T-helper 1 cell treated with Interleukin-12 subunit alpha and Interleukin-12 subunit beta and Interleukin-4 antibody, amounts not matched to agents 30 ng/mL and 1 ng/mL, for 36 hours (primary cell): ENCODE measurements around the gene FBXO48. TPM values are rescaled to one million over a fixed set of nuclear protein-coding genes. Genes with fewer than 3 reads are reported as not detected.

Experiments
- intact Hi-C: fragments of 100-400 bp; cut with micrococcal nuclease; formaldehyde crosslinking; loops from one replicate; pipeline ENCODE4 v1.15.1; 2024
- total RNA-seq: library from RNA; stranded (reverse); gene quantifications from 2 replicates; pipeline ENCODE4 v1.2.3, GENCODE V29; 2022

The FBXO48 gene
- total RNA-seq, 1 donor from 2014 or later = 2.4 TPM

GRCh38 chr2:68441179-68441993 is 25.7 kb downstream of the FBXO48 start:
- intact Hi-C loops = loop anchor here (1.0 to 2.0 kb wide), 11 partner anchors 17 to 379 kb away; partner anchors contain the start of genes APLF, C1D, FBXO48 and PNO1

DNA sequence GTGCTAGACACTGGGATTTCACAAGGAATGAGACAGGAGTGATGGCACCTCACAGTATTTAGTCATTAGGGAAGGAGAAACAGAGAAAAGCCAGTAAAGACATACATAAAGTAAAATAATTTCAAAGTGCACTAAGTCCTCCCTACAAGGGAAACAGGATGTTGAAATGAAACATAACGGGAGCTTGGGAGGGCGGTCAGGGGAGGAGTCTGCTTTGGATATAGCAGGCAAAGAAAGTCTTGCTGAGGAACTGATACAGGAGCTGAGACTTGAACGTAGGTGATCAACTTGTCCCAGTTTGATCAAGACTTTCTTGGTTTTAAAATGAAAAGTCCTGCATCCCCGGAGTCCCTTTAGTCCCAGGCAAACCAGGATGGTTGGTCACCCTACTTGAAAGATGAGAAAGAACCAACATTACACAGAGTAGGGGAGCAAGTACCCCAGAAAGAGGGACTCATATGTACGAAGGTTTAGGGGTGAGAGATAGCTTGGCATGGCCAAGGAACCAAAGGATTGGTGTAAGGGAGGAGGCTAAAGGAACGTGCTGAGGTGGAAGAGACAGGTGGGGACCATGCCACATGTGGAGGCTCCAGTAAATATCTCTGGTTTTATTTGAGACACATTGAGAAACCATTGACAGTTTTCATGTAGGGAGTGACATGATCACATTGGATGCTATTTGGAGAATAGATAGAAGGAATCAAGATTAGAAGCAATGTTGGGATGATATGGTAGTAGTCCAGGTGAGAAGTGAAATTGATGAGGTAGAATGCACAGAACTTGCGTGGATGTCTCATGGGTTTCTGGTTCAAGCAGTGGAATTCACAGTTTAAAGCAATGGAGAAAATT is 28.4 kb downstream of the FBXO48 start:
- intact Hi-C loops = no loop called here

DNA sequence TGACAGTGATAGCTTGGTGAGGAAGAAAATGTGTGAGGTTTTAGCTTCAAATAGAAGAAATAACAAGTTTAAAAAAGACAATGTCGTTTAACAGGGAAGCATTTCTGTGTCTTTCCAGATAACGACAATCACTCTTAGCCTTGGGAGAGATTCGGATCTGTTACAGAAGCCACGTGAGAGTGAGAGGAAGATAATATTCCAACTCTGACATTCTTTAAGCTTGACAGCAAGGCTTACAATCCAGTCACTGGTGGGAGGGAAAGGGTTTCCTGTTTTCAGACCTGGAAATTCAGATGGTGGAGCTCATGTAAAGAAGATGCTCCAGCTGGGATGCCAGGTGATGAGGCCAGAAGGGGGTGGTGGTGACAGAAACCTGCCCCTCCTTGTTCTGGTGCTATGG is 30.8 kb downstream of the FBXO48 start:
- intact Hi-C loops = no loop called here

DNA sequence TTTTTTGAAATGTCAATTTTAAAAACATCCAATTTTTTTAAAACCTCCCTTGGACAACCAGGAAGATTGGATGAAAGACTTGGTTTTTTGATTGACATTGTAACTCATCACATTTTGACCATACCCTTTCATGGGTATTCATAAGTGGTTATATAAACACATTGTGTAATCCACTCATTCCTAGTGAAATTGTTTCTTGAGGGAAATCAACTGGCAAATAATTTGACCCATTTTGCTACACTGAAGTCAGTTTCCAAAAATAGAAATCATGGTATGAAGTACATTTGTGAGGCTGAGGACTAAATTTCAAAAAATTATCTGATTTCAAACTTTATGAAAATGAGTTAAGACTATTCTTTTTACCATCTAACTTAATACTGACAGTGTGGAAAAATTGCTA is 31.5 kb downstream of the FBXO48 start:
- intact Hi-C loops = no loop called here

DNA sequence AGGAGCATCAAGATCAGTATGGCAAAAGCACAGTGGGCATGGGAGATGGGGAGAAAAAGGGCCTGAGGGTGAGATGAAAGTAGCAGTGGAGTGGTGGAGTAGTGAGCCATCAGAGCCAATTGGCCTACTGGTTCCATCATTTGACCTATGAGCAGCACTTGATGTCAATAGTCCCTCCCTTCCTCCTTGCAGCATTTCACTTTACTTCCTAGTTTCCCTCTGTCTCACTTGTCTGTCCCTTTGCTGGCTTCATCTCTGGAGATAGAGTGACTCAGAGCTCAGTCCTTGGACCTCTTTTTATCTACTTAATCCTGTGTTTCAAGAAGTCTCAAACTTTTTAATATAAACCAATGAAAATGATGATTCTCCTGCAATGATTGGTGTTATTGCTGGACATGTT is 32.1 kb downstream of the FBXO48 start:
- intact Hi-C loops = no loop called here

DNA sequence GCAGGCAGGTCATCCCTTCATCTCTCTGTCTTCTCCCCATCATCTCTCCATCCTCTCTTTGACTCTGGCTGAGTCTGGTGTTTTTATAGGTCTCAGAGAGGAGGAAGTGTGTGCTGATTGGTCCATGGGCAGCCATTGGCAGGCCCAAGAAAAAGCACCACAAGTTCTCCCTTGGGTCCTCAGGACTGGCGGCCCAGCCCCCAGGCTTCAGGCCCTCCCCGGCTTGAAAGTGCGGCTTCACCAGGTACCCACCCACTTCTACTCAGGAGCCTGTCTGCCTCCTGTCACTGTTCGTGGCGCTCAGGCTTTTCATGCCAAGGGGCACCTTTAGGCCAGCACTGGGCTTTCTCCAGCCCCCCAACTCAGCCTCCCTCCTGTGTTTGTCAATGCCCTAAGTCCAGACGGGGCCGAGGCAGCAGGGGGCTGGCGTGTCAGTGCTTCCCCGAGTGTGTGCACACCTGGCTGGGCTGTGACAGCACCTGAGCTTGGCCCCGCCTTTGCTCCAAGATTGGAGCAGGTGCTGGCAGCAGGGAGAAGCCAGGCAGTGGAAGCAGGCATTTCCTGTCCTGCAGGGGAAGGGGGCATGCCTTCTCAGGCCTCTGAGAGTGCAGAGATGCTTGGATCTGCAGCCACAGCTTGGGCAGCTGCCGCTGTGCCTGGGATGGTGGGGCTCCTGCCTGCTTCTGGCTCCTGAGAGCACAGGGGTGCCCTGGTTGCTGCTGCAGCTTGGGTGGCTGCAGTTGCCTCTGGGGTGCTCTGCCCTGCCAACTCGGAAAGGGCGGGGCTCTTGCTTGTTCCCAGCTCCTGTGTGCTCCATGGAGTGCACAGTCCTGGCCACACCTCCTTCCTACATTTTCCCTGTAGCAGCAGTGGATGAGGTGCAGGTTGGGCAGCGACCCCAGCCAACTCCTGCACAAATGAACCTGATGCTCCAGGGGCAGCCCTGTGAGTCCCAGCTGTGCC is 34.1 kb downstream of the FBXO48 start:
- intact Hi-C loops = no loop called here

GRCh38 chr2:68431316-68431972 is 35.6 kb downstream of the FBXO48 start:
- intact Hi-C loops = no loop called here

DNA sequence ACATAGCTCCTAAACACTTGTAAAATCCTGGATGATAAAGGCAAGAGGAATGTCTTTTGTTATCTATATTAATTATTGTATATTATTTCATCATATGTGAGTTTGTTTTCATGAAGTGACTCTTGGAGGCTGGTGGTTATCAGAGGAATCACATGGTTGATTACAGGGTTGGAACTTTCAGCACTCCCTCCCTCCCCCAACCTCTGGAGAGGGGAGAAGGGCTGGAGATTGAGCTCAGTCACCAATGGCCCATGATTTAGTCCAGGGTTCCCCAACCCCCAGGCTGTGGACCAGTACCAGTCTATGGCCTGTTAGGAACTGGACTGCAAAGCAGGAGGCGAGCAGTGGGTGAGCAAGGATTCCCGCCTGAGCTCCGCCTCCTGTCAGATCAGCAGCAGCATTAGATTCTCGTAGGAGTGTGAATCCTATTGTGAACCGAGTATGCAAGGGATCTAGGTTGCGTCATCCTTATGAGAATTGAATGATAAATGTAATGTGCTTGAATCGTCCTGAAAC is 37.7 kb downstream of the FBXO48 start:
- intact Hi-C loops = no loop called here

DNA sequence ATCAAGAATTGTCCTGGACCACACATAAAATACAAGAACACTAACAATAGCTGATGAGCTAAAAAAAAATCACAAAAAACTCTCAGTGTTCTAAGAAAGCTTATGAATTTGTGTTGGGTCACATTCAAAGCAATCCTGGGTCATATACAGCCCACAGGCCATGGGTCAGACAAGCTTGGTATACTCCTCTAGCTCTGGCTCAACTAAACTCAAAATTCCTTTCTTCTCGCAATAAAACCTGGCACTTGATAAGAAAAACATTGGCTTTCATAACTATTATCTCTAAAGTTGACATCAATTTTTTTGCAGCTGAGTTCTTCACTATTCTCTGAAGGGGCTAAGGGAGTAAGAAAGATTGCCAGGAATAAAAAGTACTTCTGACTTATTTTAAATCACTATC is 38.3 kb downstream of the FBXO48 start:
- intact Hi-C loops = no loop called here

GRCh38 chr2:68428126-68428525 is 39.0 kb downstream of the FBXO48 start:
- intact Hi-C loops = no loop called here

DNA sequence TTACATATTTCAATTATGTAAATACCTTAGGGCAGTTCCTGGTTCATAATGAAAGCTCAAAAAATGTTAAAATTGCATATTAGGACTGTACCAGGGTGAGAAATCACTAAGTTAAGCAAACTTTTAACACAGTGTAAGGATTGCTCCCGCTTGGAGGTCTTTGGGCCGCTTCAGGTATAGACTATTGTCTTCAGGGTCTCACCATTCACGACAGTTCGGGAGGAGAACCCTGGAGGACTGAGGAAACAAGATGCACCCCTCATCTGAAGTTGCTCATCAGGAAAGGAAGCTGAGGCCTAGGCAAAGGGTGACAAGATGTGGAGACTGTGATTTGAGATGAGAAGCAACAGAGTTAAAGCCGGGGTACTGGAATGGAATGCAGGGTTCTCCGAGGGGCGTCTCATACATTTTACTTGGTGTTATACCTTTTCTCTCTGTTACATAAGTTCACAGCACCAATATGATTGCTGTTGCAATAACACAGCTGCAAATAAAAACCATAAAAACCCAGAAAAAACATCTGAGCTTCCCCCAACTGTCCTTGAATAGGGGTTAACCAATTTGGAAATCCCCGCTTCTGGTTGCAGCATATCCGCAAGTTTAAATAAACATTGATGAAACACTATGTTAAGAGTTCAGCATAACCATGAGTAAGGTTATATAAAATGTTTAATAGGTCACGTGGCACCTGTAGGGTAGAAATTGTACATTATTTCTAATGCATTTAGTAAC is 40.1 kb downstream of the FBXO48 start:
- intact Hi-C loops = no loop called here

GRCh38 chr2:68426446-68426845 is 40.6 kb downstream of the FBXO48 start:
- intact Hi-C loops = no loop called here

GRCh38 chr2:68425503-68425902 is 41.6 kb downstream of the FBXO48 start:
- intact Hi-C loops = no loop called here

DNA sequence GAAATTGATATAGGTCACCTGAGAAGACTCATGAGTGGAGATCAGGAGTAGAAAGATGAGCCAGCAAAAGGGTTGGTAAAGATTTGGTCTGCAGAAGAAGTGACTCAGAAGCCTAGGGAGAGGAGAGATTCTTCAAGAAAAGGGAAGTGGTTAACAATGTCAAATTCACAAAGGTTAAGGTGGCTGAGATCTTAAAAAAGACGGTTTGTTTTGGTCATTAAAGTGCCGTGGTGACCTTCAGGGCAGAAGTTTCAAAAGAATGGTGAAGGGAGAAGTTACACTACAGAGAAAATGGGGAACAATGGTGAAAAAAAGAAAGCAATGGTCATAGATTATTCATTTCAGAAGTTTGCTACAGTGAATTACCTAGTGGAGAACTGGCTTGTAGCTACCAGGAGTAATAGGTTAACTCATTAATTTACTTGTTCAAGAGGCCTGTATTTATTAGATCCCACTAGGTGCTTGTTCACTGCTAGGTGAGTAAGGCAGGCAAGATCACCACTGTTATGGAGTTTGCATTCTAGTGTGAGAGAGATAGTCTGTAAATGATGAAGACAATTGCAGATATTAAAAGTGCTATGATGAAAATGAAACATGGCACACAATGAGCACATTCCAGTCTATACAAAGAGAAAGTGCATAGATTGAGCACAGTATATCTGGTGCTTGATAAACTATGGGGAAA is 43.0 kb downstream of the FBXO48 start:
- intact Hi-C loops = loop anchor here (1.0 kb wide), 3 partner anchors 17 to 62 kb away; no protein-coding TSS in a partner anchor

DNA sequence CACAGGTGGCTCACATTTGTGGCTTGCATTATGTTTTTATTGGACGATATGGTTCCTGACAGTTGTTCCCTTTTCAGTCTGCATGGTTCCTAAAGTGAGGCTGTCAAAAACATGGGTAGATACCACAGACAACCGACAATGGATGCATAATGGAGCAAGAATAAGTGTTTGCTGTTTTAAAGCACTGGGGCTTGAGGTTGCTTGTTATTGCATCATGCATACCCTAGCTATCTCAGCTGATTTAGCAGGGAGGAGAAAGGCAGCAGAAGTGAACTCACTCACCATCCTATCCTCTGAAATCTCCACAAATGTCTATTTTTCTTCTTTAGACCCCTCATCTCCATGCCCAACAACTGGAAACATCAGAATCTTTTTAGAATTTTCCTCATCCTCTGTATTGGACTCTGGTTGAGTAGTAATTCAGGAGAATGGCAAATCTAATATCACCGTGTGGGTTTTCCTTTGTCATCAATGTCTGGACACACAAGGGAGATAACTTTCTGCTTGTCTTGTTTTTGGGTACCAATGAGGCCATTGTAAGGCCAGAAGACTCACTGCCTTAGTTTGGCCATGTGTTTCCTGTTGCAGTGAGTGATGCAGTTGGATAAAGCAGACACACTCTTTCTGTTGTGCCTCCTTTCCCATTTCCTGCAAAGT is 46.7 kb downstream of the FBXO48 start:
- intact Hi-C loops = no loop called here

DNA sequence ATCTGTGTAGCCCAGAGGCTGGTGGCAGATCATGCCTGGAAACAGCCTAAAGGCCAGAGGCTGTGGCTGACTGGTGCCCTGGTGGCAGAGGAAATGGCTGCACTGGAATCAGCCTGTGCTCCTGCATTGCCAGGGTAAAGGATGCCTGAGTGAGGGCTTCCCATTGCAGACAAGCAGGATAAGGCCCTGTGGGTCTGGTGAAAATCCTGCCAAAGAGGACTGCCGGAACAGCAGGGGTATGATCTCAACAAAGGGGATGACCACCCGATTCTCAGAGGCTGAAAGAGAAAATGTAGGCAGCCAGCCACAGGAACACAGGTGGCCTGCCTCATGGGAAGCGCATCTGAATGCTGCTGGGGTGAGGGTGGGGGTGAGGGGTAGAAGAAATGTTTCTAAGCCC is 48.2 kb downstream of the FBXO48 start:
- intact Hi-C loops = no loop called here

GRCh38 chr2:68418419-68418818 is 48.7 kb downstream of the FBXO48 start:
- intact Hi-C loops = no loop called here

- intact Hi-C loops = no loop called here
Observed at GRCh38 chr2:68417926-68418325, 49.2 kb downstream of the FBXO48 start.
